ENCODE data around the gene COL9A2.

DNA sequence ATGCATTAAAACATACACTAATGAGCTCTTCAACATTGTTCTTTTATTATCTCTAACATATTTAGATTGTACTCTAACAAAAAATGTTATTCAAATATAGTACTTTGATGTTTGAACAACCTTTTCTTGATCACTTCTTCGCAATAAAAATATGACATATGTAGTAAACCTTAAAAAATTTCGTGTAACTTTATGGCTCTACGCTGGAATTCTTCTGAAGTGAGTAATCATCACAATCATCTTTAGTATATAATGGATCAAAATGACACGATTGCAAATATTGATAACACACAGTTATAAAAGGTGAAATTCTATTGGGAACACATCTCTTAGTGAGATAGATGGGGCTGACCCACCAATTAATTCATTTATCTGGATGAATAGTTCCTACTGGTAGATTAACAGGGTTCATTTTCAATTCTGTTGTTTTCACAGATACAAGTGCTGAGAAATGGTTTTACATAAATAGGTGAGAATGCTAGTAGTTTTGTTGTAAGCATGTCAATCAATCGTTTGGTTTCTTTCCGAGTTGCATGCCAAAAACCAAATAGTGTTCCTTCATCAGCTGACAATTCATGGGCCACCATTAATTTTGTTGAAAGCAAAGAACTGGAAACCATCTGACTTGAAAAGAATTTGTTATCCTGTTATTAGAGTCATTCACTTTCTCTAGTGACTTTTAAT lies 60.5 kb downstream of the COL9A2 start:
- TF ChIP-seq EZH2 (IDR thresholded peaks at IDR 0.05; ENCODE audit: low read depth): no peak
- TF ChIP-seq CTCF (conservative IDR thresholded peaks at IDR 0.05): no peak

Measured in PC-9 (cell line).